ENCODE measurements around the gene FOXL1. TPM values are rescaled to one million over a fixed set of nuclear protein-coding genes. Genes with fewer than 3 reads are reported as not detected.

FOXL1 gene
- total and polyA plus RNA-seq, 9 of the 15 experiments (the other 6 are each of a cell fraction or from before 2014, with no cell fraction given), result not detected

DNA sequence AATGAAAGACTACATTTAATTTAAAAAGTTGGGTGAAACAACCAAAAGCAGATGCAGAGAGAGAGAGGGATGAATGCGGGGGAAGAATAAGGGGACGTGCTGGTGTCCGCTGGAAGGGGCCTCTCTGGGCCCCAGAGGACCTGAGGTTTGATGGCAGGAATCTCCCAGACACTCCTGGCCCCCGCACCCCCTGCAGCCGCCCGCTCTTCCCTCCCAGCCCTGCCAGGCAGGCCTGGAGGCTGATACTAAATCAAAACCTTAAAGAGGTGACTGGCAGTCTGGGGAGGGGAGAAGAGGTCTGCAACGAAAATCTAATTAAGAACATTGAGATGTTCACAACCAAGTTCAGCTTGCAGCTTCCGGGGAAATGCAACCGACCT lies 2.4 kb downstream of the FOXL1 start (continued):
- TF ChIP-seq SIN3B (IDR thresholded peaks at IDR 0.05; ENCODE audit: low read depth) (no peak), TOE1 (IDR thresholded peaks at IDR 0.05; ENCODE audit: borderline replicate concordance) (no peak), TOE1 (CRISPR knock-in tag; IDR thresholded peaks at IDR 0.05; ENCODE audit: borderline replicate concordance, low read depth) (no peak), SREBF1 (IDR thresholded peaks at IDR 0.05; ENCODE audit: borderline replicate concordance, low read depth, low read length) (no peak), JUN (IDR thresholded peaks at IDR 0.05; ENCODE audit: borderline replicate concordance, low read depth, low read length) (no peak), JUN (CRISPR knock-in tag; IDR thresholded peaks at IDR 0.05; ENCODE audit: borderline replicate concordance) (no peak)
- TF ChIP-seq, protein P1, sequence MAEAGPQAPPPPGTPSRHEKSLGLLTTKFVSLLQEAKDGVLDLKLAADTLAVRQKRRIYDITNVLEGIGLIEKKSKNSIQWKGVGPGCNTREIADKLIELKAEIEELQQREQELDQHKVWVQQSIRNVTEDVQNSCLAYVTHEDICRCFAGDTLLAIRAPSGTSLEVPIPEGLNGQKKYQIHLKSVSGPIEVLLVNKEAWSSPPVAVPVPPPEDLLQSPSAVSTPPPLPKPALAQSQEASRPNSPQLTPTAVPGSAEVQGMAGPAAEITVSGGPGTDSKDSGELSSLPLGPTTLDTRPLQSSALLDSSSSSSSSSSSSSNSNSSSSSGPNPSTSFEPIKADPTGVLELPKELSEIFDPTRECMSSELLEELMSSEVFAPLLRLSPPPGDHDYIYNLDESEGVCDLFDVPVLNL (CRISPR knock-in tag; IDR thresholded peaks at IDR 0.05; ENCODE audit: low read depth), result no peak

DNA sequence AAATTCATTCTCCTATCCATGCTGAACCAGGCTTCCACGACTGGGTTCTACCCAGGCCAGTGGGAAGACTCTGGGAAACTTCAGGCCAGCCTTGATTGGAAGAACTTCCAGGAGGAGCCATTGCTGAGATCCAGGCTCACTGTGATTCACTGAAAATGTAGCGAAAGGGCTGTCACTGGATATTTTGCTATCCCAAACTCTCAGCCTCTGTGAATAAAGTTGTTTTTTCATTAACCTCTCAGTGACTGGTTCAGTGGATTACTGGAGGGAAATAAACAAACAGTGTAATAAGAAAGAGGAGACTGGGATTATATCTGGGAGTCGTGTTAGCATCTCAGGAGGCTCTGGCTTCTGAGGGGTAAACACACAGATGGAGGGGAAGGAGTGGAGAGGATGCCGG lies 3.1 kb downstream of the FOXL1 start:
- Histone ChIP-seq H3K4me2 (ENCODE audit: insufficient read depth, low read length) (no peak overlapping the region), H3K9me1 (ENCODE audit: control insufficient read depth, insufficient read depth, low read length) (no peaks in the 10 kb centered on the region), H3K27ac (ENCODE audit: extremely low read depth, low read depth, low read length) (no peak overlapping the region), H3K9ac (ENCODE audit: insufficient read depth in 1 of 2, low read depth in 2 of 2, low read length in 2 of 2) (no peak overlapping the region), H3K79me2 (ENCODE audit: control insufficient read depth, insufficient read depth, low read length) (no peaks in the 10 kb centered on the region), H2AFZ (ENCODE audit: low read depth, low read length) (no peak overlapping the region), H3K9me3 (replicated peaks; ENCODE audit: control insufficient read depth, insufficient read depth, low read depth, low read length) (no peaks in the 10 kb centered on the region), H3K27me3 (ENCODE audit: control insufficient read depth in 2 of 2, insufficient read depth in 2 of 2, low read length in 2 of 2) (peaks cover 33 to 53% of the 10 kb centered on the region in 2 experiments), H3K36me3 (ENCODE audit: control insufficient read depth, insufficient read depth, low read length) (no peaks in the 10 kb centered on the region), H3K4me3 (no peak overlapping the region), H3K4me1 (replicated peaks in 1 of 2; ENCODE audit: control insufficient read depth in 2 of 2, insufficient read depth in 2 of 2, low read length in 2 of 2) (peaks cover 0 to 8% of the 10 kb centered on the region in 2 experiments; a peak in 2 of 5 replicates), H4K20me1 (replicated peaks; ENCODE audit: control insufficient read depth, insufficient read depth, low read length) (0 out of 2 replicates have a peak, but pooled peaks cover 4% of the 10 kb centered on the region)
- FAIRE-seq, result no peak
- no TSS peak for BruUV-seq (replicated peaks)
- WGBS (ENCODE audit: insufficient coverage, low coverage, missing lambda C conversion rate), result 1% methylated on average over 4 of the region's 4 CpGs
- no peak for DNase-seq (ENCODE audit: extremely low read depth in 1 of 4, low spot score in 3 of 4)
- no peak for ATAC-seq
- CTCF ChIA-PET (ENCODE audit: low intra/inter-chr PET ratio), result no interaction called here
- intact Hi-C loops (cut with micrococcal nuclease) (no loop called here), in situ Hi-C loops (cut with MboI) (no loop called here)
- POLR2A ChIA-PET, result no interaction called here
- TF ChIP-seq ZNF695 (CRISPR knock-in tag; IDR thresholded peaks at IDR 0.05) (no peak), POLR2G (IDR thresholded peaks at IDR 0.05; ENCODE audit: low read depth, low read length) (no peak), ZNF347 (CRISPR knock-in tag; IDR thresholded peaks at IDR 0.05; ENCODE audit: low read depth) (no peak), NCOA1 (IDR thresholded peaks at IDR 0.05; ENCODE audit: low read depth) (no peak), SNRNP70 (optimal IDR thresholded peaks at IDR 0.05; ENCODE audit: low read depth, low read length) (no peak), ZNF212 (CRISPR knock-in tag; IDR thresholded peaks at IDR 0.05) (no peak), NR4A1 (CRISPR knock-in tag; IDR thresholded peaks at IDR 0.05) (no peak), NR4A1 (tag; IDR thresholded peaks at IDR 0.05) (no peak), PRPF4 (IDR thresholded peaks at IDR 0.05; ENCODE audit: insufficient read depth, low read depth, low read length, poor library complexity, severe bottlenecking) (no peak), POLR2A (conservative IDR thresholded peaks at IDR 0.05) (no peak), EP300 (IDR thresholded peaks at IDR 0.05; ENCODE audit: low read length) (no peak)
- TF ChIP-seq, protein P2, sequence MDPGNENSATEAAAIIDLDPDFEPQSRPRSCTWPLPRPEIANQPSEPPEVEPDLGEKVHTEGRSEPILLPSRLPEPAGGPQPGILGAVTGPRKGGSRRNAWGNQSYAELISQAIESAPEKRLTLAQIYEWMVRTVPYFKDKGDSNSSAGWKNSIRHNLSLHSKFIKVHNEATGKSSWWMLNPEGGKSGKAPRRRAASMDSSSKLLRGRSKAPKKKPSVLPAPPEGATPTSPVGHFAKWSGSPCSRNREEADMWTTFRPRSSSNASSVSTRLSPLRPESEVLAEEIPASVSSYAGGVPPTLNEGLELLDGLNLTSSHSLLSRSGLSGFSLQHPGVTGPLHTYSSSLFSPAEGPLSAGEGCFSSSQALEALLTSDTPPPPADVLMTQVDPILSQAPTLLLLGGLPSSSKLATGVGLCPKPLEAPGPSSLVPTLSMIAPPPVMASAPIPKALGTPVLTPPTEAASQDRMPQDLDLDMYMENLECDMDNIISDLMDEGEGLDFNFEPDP (CRISPR knock-in tag; IDR thresholded peaks at IDR 0.05), result no peak
- TF ChIP-seq, protein P3, sequence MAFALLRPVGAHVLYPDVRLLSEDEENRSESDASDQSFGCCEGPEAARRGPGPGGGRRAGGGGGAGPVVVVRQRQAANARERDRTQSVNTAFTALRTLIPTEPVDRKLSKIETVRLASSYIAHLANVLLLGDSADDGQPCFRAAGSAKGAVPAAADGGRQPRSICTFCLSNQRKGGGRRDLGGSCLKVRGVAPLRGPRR (CRISPR knock-in tag; IDR thresholded peaks at IDR 0.05), result no peak

All from K562 (cell line).